Smooth muscle cell (in vitro differentiated cells): ENCODE results near the gene MAPK8. TPM values are rescaled to one million over a fixed set of nuclear protein-coding genes. Genes with fewer than 3 reads are reported as not detected.

Experiments
- DNase-seq: peaks from one replicate; lab custom pipeline; 2025; ENCODE audit not compliant: unreplicated experiment; lab: John Stamatoyannopoulos, UW
- H2AFZ ChIP-seq: fragments of 200-600 bp; sonication (generic); 2 replicates; pipeline ENCODE4 v1.6.0; 2016; ENCODE audit warnings: antibody characterized with exemption, low read depth, mild to moderate bottlenecking
- H3F3A ChIP-seq: fragments of 200-600 bp; sonication (generic); 2 replicates; pipeline ENCODE4 v1.6.0; 2017; ENCODE audit warnings: antibody characterized with exemption, low read depth
- H3K27ac ChIP-seq: fragments of 200-600 bp; sonication (generic); 2 replicates; pipeline ENCODE4 v1.5.1; 2016; ENCODE audit warnings: low read depth, mild to moderate bottlenecking
- H3K27me3 ChIP-seq: fragments of 200-600 bp; sonication (generic); 2 replicates; pipeline ENCODE4 v1.6.1; 2016; ENCODE audit warnings: low read depth, mild to moderate bottlenecking
- H3K36me3 ChIP-seq: fragments of 200-600 bp; sonication (generic); 2 replicates; pipeline ENCODE4 v1.5.1; 2016; ENCODE audit warnings: low read depth
- H3K4me1 ChIP-seq: fragments of 200-600 bp; sonication (generic); 2 replicates; pipeline ENCODE4 v1.5.1; 2016; ENCODE audit warnings: low read depth
- H3K4me2 ChIP-seq: fragments of 200-600 bp; sonication (generic); 2 replicates; pipeline ENCODE4 v1.6.0; 2016; ENCODE audit warnings: mild to moderate bottlenecking
- H3K4me3 ChIP-seq: fragments of 200-600 bp; sonication (generic); 2 replicates; pipeline ENCODE4 v1.5.1; 2016; ENCODE audit warnings: mild to moderate bottlenecking
- H3K79me2 ChIP-seq: fragments of 200-600 bp; sonication (generic); 2 replicates; pipeline ENCODE4 v1.6.0; 2016; ENCODE audit warnings: low read depth, mild to moderate bottlenecking
- H3K9ac ChIP-seq: fragments of 200-600 bp; sonication (generic); 2 replicates; pipeline ENCODE4 v1.6.0; 2016; ENCODE audit warnings: low read depth
- H3K9me3 ChIP-seq: fragments of 200-600 bp; sonication (generic); replicated peaks from 2 replicates; pipeline ENCODE4 v1.5.1; 2016; ENCODE audit warnings: low read depth
- H4K20me1 ChIP-seq: fragments of 200-600 bp; sonication (generic); 2 replicates; pipeline ENCODE4 v1.6.0; 2016; ENCODE audit warnings: low read depth
- WGBS: methylation state at CpG from one replicate; pipeline ENCODE4 v1.1.7; 2016; ENCODE audit warnings: low lambda C conversion rate; 5-methylcytosine and 5-hydroxymethylcytosine counted together
- polyA plus RNA-seq: library from polyadenylated mRNA; unstranded; fragments of >200 nt; fragmentation: Nextera tagmentation; extraction: Ambion mirVana; gene quantifications from 2 replicates; pipeline ENCODE4 v1.2.1, GENCODE V29; 2016
- total RNA-seq: library from RNA; depleted of rRNA; stranded (reverse); fragments of >200 nt; gene quantifications from 2 replicates; pipeline ENCODE4 v1.2.3, GENCODE V29; 2014
- TF ChIP-seq, protein P1 (sequence below): fragments of 200-600 bp; sonication (generic); IDR thresholded peaks from 2 replicates; pipeline ENCODE4 v1.5.1; 2017; ENCODE audit warnings: borderline replicate concordance, mild to moderate bottlenecking, antibody characterized with exemption; ENCODE audit not compliant: insufficient read depth, poor library complexity, severe bottlenecking

MAPK8 gene
- total and polyA plus RNA-seq, 2 experiments from 2014 or later = 13.1 to 45.5 TPM

- H3K4me1 ChIP-seq = no peaks in the 10 kb centered on the region
- no peak overlapping the region for H3K4me2 ChIP-seq
- no peaks in the 10 kb centered on the region for H3K36me3 ChIP-seq
- DNase-seq = no peak
- no peaks in the 10 kb centered on the region for H3F3A ChIP-seq
- 88% methylated on average over 4 of the region's 4 CpGs for WGBS
- H3K79me2 ChIP-seq = no peaks in the 10 kb centered on the region
- H2AFZ ChIP-seq = no peak overlapping the region
- H4K20me1 ChIP-seq = no peaks in the 10 kb centered on the region
- no peak overlapping the region for H3K27ac ChIP-seq
- TF ChIP-seq, protein P1, sequence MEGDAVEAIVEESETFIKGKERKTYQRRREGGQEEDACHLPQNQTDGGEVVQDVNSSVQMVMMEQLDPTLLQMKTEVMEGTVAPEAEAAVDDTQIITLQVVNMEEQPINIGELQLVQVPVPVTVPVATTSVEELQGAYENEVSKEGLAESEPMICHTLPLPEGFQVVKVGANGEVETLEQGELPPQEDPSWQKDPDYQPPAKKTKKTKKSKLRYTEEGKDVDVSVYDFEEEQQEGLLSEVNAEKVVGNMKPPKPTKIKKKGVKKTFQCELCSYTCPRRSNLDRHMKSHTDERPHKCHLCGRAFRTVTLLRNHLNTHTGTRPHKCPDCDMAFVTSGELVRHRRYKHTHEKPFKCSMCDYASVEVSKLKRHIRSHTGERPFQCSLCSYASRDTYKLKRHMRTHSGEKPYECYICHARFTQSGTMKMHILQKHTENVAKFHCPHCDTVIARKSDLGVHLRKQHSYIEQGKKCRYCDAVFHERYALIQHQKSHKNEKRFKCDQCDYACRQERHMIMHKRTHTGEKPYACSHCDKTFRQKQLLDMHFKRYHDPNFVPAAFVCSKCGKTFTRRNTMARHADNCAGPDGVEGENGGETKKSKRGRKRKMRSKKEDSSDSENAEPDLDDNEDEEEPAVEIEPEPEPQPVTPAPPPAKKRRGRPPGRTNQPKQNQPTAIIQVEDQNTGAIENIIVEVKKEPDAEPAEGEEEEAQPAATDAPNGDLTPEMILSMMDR = no peak
- H3K9me3 ChIP-seq = no peaks in the 10 kb centered on the region
- H3K9ac ChIP-seq = no peak overlapping the region
- H3K4me3 ChIP-seq = no peak overlapping the region
- H3K27me3 ChIP-seq = no peaks in the 10 kb centered on the region
Measured at GRCh38 chr10:48266528-48266927, 39.9 kb upstream of the MAPK8 start.

DNA sequence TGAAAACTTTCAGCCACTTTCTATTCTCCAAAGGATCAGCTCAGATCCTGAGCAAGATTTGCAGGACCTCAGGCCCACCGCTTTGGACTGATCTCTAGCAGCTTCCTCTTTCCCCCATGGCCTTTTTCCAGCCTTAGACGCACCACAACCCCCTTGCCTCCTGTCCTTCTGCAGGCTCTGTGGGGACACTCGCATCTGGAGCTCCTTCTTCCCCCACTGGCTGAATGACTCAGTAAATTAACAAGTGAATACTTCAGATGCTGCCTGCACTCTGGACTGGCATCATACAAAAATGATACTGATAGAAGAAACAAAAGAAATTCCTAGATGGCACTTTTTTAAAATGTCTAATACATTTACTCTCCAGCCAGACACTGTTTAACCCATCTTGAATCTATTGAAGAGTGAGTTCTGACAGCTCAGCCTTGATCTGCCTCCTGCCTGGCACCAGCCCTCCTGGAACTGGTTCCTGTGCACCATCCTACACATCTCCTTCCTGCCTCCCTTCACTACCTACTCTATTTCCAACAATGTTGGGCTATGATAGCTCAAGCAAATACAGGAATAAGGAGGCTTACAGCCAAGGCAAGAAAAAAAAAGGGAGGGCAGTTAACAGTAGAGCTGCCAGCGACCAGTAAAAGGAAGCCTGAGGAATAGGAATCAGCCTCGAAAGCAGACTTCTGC lies 35.3 kb upstream of the MAPK8 start:
- no peaks in the 10 kb centered on the region for H3K36me3 ChIP-seq
- WGBS = 80% methylated on average over 5 of the region's 5 CpGs
- TF ChIP-seq, protein P1 = no peak

GRCh38 chr10:48272682-48273081 lies 33.8 kb upstream of the MAPK8 start:
- H2AFZ ChIP-seq = no peak overlapping the region
- 100% methylated on average over 2 of the region's 2 CpGs for WGBS
- no peaks in the 10 kb centered on the region for H3K9me3 ChIP-seq

More for the DNA sequence above, 35.3 kb upstream of the MAPK8 start:
- DNase-seq = no peak
- Histone ChIP-seq H3K27ac (no peak overlapping the region), H3K4me2 (no peak overlapping the region), H3K27me3 (no peaks in the 10 kb centered on the region), H2AFZ (no peak overlapping the region), H3K9me3 (no peaks in the 10 kb centered on the region), H3K9ac (no peak overlapping the region), H3F3A (no peaks in the 10 kb centered on the region), H4K20me1 (no peaks in the 10 kb centered on the region), H3K4me3 (no peak overlapping the region), H3K4me1 (peaks cover 14% of the 10 kb centered on the region), H3K79me2 (no peaks in the 10 kb centered on the region)

More at GRCh38 chr10:48272682-48273081, 33.8 kb upstream of the MAPK8 start:
- no peaks in the 10 kb centered on the region for H4K20me1 ChIP-seq
- TF ChIP-seq, protein P1 = no peak
- no peak for DNase-seq
- no peak overlapping the region for H3K4me3 ChIP-seq
- H3K27ac ChIP-seq = no peak overlapping the region
- H3K4me2 ChIP-seq = no peak overlapping the region
- H3K4me1 ChIP-seq = peaks cover 14% of the 10 kb centered on the region
- no peak overlapping the region for H3K9ac ChIP-seq
- no peaks in the 10 kb centered on the region for H3K36me3 ChIP-seq
- no peaks in the 10 kb centered on the region for H3F3A ChIP-seq
- no peaks in the 10 kb centered on the region for H3K27me3 ChIP-seq
- H3K79me2 ChIP-seq = no peaks in the 10 kb centered on the region
